HuH-7 (cell line): ENCODE data around the gene LRIG1.

Experiments
- DNase-seq: peaks from one replicate; pipeline ENCODE4 v3.0.0; 2011; ENCODE audit warnings: low spot score

Gene LRIG1

DNA sequence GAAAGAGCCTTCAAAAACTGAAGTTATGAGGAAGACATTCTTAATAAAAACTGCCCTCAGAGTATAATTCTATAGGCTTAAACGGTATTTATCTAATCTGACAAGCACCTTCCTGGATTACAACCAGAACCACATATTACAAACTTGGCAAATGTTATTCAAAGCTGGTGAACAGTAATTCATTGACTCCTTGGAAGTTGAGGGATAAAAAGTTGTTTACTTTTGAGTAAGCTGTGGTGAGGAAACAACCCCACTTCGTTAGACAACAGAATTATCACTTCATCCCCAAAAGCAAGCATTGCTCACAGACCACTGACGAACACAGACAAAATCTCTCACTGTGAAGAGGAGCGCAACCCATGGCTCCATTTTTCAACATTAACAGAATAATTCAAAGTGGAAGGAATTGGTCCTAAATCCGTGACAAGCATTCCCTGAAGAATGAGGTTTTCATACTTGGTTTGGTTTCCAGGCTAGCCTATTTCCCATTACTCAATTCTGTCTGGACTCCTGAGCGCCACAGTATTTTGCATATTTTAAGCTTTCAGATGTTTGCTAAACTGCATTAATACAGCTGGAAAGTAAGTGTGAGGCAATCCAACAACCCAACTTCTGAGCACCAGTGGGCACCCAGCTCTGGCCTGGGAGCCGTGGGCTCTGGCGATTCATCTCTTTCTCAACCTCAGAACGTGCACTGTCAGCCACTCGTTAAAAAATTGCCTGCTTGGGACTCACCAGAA is 32.7 kb downstream of the LRIG1 start:
- no peak for DNase-seq

DNA sequence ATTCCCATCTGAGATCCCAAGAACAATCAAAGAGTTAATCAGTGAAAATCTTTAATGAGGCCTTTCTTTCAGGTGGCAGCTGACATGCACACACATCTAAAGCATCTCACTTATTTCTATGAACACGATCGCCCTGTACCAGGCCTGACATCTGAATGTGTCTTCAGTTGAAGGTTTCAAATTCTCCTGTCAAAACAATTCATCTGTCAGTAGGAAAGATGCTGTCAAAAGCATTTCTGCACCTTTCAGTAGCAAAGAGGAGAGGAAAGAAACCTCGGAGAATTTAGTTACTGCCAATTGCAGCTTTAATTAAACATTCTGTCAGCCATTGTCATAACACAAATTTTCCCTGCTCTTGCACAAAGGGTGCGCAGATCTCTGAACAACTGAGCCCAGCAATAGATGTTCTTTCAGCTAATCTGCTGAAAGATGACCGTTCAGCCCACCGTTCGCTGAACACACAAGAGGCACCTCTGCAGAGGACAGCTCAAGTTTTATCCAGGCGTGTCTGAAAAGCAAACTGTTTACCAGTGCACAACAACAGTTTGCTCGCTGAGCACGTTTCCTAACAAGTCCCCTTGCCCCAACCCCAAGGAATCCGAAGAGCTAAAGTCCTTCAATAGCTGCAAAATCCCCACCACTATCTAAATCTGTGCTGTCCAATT is 34.1 kb downstream of the LRIG1 start:
- no peak for DNase-seq

DNA sequence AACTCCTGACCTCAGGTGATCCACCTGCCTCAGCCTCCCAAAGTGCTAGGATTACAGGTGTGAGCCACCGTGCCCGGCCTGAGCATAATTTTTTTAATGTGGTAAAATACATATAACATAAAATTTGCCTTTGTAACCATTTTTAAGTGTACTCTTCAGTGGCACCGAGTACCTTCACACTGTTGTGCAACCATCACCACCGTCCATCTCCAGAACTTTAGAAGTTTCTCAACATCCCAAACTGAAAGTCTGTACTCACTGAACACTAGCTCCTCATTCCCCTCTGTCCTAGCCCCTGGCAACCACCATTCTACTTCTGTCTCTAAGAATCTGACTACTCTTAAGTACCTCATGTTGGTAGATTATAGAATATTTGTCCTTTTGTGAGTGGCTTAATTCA is 35.2 kb downstream of the LRIG1 start:
- no peak for DNase-seq

DNA sequence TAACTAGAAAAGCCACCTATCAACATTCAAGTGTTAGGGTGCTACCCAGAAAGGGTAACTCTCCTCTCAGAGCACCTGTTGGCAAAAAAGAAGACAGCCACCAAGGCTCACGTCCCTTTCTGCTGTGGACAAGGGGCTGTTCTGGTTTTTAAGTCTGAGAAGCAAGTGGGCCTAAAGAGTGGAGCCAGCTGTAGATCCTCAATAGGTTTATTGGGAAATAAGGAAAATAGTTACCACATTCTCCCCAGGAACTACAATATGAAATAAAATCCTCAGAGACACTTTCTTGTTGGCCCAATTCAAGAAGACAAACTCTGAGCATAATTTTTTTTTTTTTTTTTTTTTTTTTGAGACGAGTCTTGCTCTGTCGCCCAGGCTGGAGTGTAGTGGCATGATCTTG is 35.8 kb downstream of the LRIG1 start:
- DNase-seq = no peak

DNA sequence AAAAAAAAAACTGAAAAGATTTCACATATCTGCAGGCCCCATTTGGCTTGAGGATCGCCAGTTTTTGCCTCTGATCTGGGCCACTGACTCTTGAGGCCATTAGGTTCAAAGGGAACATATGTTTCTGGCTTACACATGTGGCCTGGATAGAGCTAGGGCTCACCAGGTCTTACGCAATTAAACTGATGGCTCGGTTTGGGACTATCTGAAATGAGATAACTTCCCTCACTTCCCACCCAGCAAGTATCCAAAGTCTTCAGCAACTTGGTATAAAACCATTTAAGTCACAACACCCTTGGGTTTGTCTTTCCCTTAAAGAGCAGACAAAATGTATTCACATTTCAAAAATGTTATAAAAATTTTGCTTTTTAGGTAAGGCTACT is 36.3 kb downstream of the LRIG1 start:
- no peak for DNase-seq

DNA sequence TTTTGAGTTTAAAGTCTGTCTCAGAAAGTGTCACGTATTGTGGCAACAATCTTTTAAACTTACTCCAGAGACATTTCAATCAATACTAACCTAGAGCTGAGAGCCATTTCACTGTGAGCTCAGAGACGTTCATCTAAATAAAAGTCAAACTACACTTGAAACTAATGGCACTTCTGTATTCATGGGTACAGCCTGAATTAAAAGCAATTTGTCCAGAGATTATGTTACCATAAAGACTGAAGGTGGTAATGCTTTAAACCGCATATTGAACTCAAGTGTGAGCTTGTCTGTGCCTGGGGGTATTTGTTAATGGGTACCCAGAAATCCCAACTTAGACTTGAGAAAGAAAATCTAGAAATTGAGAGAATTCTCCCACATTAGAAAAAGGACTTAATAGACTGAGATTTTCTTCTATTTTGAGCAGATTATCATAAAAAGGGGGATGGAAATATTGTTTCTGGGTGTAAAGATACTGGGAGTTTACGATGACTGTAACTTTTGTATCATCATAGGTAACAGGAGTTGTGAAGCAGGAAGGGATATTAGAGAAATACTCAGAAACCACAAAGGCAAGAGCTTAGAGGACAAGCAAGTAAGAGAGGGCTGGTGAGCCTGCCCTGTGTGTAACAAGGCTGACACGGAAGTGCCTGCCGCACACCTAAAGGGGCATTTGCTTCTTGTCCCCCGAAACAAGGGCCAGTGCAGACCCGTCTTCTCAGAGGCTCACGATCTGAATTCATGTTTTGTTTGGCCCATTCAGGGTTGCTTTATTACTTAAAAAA is 36.9 kb downstream of the LRIG1 start:
- no peak for DNase-seq

DNA sequence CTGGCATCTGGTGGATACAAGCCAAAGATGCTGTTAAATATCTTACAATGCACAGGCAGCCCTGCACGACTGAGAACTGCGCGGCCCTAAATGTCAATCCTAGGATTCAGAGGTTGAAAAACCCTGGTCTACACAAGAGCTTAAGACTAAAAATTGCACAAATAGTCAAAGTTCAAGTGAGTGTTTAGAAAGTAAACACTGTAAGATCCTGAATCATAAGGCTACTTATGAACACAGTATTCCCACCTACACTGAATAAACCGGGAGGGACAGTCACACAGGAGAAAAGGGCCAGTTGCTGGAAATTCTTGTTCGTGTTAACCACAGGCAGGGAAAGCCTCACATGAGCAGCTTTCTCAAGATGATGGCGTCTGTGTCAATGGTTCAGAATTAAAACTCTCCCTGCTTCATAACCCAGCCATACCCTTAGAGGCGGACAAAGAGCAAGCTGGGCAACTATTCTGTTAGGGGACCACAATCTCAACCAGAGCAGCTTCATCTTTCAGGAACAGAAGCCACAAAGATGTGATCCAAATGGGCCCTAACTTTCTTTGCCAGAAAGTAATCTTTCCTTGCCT is 37.7 kb downstream of the LRIG1 start:
- DNase-seq = no peak

DNA sequence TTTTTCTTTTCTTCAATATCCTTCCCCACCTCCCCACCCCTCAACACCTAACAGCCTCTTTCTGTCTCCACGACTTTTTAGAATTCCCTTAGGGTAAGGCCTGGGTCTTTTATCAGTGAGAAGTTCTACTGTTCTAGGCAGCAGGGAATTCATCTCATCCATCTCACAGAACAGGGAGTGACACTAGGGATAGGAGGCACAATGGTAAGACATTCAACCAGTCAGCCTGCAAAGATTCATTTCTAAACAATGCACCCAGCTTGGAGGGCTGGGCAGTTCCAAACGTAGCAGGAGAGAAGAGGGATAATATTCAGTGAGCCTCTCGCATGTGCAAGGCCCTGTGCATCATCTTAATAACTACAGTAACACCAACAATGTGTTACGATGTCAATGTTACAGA is 43.6 kb downstream of the LRIG1 start:
- no peak for DNase-seq

DNA sequence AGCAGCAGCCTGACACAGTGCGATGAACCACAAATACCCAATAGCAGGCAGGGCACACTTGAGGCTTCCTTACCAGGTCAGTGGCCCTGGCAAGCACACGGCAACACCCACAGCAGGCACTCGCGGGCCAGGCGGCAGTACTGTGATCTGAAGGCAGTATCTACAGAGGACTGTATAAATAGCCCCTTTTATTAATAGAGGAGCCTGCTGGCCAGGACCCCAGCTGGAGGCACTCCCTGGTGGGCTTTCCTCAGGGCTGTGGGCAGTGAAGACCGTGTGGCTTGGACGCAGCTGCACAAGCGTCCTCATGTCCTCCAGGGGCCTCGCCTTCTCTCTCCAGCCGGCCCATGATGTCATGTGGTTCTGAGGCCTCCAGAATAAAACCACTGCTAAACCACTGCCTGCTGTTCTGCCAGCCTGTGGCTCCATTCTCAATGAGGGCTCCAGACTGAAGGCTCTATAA is 44.1 kb downstream of the LRIG1 start:
- no peak for DNase-seq

DNA sequence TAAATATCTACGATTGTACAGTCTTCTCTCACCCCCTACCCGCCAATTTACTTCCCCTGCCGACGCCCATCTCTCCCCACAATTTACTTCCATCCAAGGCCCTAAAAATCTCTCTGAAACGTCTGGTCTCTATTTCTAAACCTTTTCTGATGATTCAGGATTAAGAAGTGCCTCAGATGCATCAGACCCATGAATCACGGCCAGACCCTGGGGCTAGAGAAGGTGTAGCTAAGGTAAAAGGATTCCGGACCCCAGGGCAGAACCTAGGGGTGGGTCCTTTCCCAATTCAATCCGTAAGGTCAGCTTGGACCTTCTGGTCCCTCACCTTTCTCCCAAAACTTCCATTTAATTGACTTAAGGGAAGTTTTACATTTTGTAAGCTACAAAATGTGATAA is 46.4 kb downstream of the LRIG1 start:
- DNase-seq = no peak

DNA sequence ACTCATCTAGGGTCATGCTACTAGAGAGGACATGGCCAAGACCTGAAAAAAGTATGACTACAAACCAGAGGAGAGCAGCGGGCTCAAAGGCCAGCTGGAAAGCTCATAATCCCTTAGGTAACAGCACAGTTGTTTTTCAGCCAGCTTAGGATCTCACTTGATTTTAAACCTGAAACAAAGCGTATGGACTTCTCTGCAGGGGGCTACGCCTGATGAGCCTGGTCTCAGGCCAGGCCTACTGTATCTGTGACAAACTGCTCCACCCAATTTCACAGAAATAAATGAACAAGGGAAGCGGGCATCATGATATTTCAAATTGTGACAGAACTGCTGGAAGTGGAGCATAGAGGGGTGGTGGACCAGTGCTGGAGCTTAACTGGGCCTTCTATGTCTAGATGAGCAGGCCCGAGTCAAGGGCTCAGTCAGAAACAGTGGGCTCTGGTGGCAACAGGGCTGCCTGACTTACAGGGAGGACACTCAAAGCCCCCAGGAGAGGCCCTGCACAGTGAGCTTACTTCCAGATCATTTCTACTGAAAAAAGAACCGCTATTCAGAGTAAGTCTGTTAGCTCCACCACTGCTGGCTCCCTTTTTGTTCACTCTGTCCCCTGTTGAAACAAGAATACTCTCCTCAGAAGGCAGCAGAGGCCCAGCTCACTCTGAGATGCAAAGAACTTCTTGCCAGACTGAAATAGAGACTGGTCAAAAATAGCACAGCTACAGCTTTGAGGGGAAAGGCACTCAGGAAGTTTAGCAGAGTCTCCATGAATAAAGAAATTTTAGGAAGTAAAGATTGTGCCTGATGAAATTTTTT is 47.0 kb downstream of the LRIG1 start:
- no peak for DNase-seq

DNA sequence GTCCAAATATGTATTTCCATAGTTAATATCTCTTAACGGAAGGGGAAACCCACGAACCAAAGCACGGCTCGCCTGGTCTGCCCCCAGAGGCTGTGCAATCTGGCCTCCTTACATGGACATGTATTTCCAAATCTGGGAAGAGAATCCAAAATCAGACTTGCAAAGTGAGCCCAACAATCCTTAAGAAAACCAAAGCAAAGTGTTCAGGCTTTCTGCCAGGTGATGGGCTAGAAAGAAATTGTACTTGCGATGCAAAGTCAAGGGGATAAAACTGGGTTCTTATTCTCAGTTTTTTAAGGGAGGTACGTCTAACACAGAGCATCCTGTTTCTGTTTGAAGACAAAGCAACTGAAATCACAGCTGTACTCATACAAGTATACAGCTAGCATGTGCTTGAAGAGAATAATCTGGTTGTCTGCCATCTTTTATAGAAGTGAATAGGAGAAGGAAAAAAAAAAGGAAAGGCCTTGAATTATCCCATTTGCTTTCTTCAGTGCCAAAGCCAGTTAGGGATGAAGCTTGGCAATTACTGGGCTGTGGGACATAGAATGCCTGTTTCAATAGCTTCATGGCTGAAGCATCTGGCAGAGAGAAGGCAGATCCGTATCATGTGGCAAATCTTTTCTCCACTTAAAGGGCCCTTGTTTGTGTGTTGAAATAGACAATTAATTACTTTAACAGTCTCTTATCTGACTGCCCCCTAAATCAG is 48.4 kb downstream of the LRIG1 start:
- no peak for DNase-seq

DNA sequence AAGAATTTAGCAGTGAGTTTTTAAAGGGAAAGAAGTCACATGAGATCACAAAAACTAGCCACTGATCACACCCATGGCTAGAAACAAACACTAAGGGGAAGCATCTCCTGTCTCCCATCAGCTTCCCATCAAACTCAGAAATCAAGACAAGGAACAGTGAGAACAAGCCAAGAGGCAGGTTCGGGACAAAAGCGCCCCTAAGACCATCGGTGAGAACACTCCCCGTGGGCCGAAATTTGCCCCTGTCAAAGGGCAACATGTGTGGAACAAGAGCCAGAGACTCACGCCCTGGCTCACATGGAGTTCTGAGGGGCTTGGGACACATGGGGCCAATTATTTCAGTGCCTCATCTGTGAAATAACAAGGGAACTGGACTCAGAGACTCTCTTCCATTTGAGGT is 49.1 kb downstream of the LRIG1 start:
- no peak for DNase-seq

DNA sequence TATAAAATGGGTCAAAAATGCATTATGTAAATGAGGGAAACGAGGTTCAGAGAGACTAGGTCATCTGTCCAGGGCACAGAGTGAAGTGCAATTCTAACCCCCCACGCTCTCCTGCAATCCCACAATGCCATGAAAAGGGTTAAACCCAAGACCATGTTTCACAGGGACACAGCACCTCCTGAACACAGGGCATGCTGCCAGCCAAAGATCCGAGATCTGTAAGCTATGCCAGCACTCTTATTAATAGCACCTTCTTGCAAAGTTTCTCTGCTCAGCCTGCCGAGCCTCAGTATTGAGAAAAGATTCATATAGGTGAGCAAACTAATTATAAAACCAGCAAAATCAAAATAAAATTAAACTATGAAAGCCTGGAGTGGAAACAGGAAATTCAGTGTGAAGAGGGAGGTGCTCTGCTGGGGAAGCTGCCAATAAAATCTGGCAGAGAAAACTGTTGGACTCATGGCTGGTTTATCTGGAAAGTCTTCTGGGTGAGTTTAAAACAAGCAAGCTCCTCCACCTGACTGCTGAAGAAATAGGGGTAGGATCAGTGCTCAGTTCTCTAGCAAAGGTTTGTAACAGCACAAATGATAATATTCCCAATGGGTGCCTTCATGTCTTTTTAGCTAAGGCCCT is 50.3 kb downstream of the LRIG1 start:
- no peak for DNase-seq

DNA sequence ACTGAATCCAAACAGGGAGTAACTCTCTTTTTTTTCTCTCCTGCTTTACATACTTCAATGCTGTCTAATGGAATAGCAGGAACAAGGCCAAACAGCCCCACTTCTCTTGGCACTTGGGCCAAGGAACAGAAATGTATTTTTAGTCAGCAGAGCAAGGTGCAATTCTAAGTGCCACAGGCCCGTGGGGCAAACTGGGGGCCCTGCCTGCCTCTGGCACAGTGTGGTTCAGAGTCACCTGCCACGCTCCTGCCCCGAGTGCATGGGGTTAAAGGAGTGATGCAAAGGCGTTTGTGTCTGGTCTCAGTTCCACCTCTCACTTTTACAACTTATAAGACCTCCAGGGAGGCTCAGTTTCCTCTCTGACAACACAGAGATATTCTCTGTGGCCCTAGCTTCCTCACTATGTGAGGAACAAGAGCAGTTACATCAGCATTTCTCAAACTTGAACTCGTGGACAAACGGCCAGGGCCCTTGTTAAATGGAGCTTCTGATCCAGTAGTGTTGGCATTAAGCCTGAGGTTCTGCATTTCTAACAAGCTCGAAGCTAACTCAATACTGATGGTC is 51.3 kb downstream of the LRIG1 start:
- DNase-seq = no peak

DNA sequence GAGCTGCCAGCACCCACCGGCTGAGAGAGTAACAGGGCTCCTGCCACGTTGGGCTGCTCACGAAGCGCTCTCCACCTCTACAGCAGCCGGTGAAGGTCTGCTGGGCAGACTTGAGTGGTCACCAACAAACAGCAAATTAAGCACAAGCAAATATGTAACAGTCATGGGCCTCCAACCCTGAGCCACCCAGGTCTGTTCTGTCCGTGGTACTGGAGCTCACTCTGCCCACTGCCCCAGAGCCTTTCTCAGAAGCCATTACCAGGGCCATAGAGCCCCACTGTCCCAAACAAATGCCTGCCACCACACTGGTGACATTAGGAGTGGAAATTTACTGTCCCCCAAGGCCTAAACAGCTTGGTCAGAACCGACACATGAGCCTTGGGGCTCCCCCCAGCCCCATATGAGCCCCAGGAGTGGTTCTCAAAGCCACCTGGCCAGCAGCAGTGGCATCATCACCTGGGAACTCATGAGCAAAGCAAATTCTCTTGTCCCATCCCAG is 56.6 kb downstream of the LRIG1 start:
- DNase-seq = no peak

DNA sequence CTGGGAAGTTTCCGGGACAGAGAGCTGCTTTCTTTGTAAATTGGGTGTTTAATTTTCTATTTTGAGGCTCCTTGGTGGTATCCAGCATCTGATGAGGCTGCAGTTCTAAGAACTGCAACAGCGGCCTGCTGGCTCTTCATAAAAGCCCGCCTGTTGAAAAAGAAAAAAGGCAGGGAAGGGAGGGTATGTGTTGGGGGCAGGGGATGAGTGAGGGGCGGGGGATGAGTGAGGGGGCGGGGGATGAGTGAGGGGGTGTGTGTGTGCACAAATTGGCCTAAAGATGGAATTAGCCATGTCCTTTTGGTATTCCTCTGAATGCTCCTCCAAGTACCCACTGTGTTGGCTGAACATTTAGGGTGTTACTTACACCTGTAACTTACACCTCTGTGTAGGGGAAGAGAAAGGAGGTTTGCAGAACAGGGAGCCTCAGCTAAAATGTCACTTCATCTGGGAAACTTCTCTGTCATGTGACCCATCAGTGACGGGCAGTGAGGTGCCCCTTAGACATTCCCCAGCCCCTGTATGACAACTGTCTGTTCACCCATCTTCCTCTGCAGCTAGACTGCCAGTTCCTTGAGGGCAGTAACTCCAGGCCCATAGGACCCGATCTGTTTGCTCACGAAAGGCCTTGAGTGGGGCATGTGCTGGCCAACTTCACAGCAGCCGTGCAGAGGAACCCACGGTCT is 57.6 kb downstream of the LRIG1 start:
- DNase-seq = no peak

DNA sequence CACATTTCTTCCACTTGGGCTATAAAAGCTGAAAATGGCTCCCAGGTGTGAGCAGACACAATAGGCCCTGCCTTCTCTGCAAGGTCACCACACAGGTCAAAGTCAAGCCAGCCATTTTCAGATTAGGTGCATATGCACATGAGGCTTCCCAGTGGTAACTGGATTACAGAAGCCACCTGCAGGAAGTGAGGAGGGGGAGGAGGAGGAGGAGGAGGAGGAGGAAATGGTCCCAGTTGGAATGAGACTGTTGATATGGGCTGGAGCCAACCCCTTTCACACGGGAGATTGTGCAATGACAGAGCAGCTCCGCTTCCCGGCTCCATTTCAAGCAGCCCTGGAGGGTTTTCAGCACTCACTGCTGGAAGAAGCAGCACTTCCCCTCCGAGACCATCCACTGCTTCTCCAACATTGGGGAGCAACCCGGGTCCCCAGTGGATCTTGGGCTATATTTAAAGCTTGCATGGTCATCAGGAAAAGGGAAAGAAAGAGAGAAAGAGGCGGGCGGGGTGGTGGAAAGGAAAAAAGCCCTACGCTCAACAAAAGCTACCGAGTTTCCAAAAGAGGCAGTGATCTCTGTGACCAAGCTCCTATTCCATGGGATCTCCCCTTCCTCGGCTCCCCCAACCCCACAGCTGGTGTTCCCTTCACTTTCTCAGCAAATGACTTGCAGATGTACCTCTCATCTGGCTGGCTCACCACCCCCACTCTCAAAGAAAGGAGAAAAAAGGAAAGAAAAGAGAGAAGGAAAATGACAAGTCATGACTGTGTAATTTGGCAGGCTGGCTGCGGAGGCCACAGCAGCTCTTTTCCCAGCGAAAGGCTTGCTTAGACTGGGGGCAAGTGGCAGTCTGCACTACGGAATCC is 58.3 kb downstream of the LRIG1 start:
- DNase-seq = peak; percentile 34

DNA sequence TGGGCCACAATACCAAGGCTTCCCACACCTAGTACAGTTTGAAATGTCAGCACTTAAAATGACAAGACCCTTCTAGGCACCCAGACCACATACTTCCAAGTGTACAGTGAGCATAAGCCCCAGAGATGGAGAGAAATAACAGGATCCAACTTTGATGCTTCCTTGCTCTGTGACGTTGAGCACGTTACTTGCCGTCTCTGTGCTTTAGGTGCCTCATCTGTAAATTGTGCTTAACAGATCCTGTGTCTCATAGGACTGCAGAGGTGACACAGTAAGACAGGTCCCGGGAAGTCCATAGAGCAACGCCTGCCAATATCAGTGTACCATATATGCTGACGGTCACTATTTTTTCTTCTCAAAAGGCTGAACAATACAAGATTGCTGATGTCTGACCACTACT is 59.1 kb downstream of the LRIG1 start:
- no peak for DNase-seq
